ENCODE results near the gene GPR55.

GPR55 gene

GRCh38 chr2:230893841-230894781 is 30.9 kb downstream of the GPR55 start:
- peaks cover 2% of the 10 kb centered on the region for H3K27me3 ChIP-seq (replicated peaks)
- no peak overlapping the region for H3K27ac ChIP-seq
- no peak overlapping the region for H3K4me3 ChIP-seq (ENCODE audit: low read depth, low read length)
- in situ Hi-C loops (cut with HindIII; ENCODE audit: low pct_ligation_motif_present, low sequenced_read_pairs), result no loop called here
- H3K36me3 ChIP-seq (replicated peaks), result no peaks in the 10 kb centered on the region
- no peak for TF ChIP-seq CTCF (IDR thresholded peaks at IDR 0.05; ENCODE audit: low read depth, low read length, missing control alignments)
- no peak for DNase-seq

- Histone ChIP-seq H3K27ac (no peak overlapping the region), H3K4me3 (ENCODE audit: low read depth, low read length) (no peak overlapping the region), H3K36me3 (replicated peaks) (no peaks in the 10 kb centered on the region), H3K27me3 (replicated peaks) (no peaks in the 10 kb centered on the region)
- no peak for DNase-seq
- TF ChIP-seq CTCF (IDR thresholded peaks at IDR 0.05; ENCODE audit: low read depth, low read length, missing control alignments), result no peak
- in situ Hi-C loops (cut with HindIII; ENCODE audit: low pct_ligation_motif_present, low sequenced_read_pairs), result no loop called here
Observed at GRCh38 chr2:230893338-230893737, 31.7 kb downstream of the GPR55 start.

GRCh38 chr2:230891509-230891908 is 33.5 kb downstream of the GPR55 start:
- Histone ChIP-seq H3K27me3 (replicated peaks) (no peaks in the 10 kb centered on the region), H3K27ac (no peak overlapping the region), H3K36me3 (replicated peaks) (no peaks in the 10 kb centered on the region), H3K4me3 (ENCODE audit: low read depth, low read length) (no peak overlapping the region)
- TF ChIP-seq CTCF (IDR thresholded peaks at IDR 0.05; ENCODE audit: low read depth, low read length, missing control alignments), result no peak
- in situ Hi-C loops (cut with HindIII; ENCODE audit: low pct_ligation_motif_present, low sequenced_read_pairs), result no loop called here
- no peak for DNase-seq

GRCh38 chr2:230891064-230891463 is 34.0 kb downstream of the GPR55 start:
- H3K36me3 ChIP-seq (replicated peaks), result no peaks in the 10 kb centered on the region
- in situ Hi-C loops (cut with HindIII; ENCODE audit: low pct_ligation_motif_present, low sequenced_read_pairs), result no loop called here
- H3K27ac ChIP-seq, result no peak overlapping the region
- no peak for TF ChIP-seq CTCF (IDR thresholded peaks at IDR 0.05; ENCODE audit: low read depth, low read length, missing control alignments)
- DNase-seq, result no peak
- H3K27me3 ChIP-seq (replicated peaks), result no peaks in the 10 kb centered on the region
- no peak overlapping the region for H3K4me3 ChIP-seq (ENCODE audit: low read depth, low read length)

GRCh38 chr2:230890646-230891045 is 34.4 kb downstream of the GPR55 start:
- Histone ChIP-seq H3K4me3 (ENCODE audit: low read depth, low read length) (no peak overlapping the region), H3K36me3 (replicated peaks) (no peaks in the 10 kb centered on the region), H3K27me3 (replicated peaks) (no peaks in the 10 kb centered on the region), H3K27ac (no peak overlapping the region)
- no peak for TF ChIP-seq CTCF (IDR thresholded peaks at IDR 0.05; ENCODE audit: low read depth, low read length, missing control alignments)
- in situ Hi-C loops (cut with HindIII; ENCODE audit: low pct_ligation_motif_present, low sequenced_read_pairs), result no loop called here
- DNase-seq, result no peak

Measured in brain microvascular endothelial cell (primary cell).